Measurements from ENCODE around the gene NFIL3. TPM values are rescaled to one million over a fixed set of nuclear protein-coding genes. Genes with fewer than 3 reads are reported as not detected.

NFIL3 gene
- polyA plus RNA-seq, 1 of the 3 experiments (the other 2 are of a cell fraction): 9.3 TPM

DNA sequence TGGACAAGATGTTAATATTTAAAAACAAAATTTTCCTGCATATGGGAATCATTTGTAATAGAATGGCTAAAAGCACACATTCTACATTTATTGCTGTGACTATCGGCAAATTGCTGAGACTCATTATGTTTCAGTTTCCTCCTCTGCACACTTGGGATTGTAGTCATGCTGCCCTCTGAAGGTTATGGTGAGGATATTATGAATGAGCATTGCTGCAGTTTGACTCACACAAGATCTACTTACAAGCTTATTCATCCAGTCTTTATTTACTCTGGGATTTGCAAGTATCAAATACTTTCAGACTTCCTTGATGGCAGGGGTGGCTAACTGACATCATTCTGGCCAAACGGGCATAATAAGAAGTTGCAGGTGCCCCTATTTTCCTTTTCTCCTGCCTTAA is 9.5 kb upstream of the NFIL3 start:
- H2AFZ ChIP-seq (ENCODE audit: low read depth): no peak overlapping the region
- H3K4me2 ChIP-seq: no peak overlapping the region
- ChIA-PET POLR2A (no interaction called here), CTCF (interaction anchor here (0.7 to 5.2 kb wide), 8 partner anchors 8 to 522 kb away, joined by 3 to 26 read pairs (median 3); no protein-coding TSS in a partner anchor)
- no peaks in the 10 kb centered on the region for H3K9me2 ChIP-seq
- H3K27me3 ChIP-seq (ENCODE audit: insufficient read depth): no peaks in the 10 kb centered on the region
- H3K36me3 ChIP-seq (replicated peaks in 1 of 2; ENCODE audit: control insufficient read depth in 1 of 2, insufficient read depth in 2 of 2, low read length in 1 of 2): no peaks in the 10 kb centered on the region
- H3K9me3 ChIP-seq: no peaks in the 10 kb centered on the region
- 6% methylated on average over 2 of the region's 2 CpGs for WGBS (ENCODE audit: low lambda C conversion rate)
- peaks cover 3% of the 10 kb centered on the region for H3F3A ChIP-seq (replicated peaks; ENCODE audit: insufficient read depth)
- peak overlapping the region in 1 of 2 experiments; percentile 35; a peak in 1 of 4 replicates for H3K27ac ChIP-seq (ENCODE audit: low read depth in 2 of 2, low read length in 1 of 2)
- no peaks in the 10 kb centered on the region for H4K20me1 ChIP-seq (ENCODE audit: insufficient read depth)
- no peak overlapping the region for H3K9ac ChIP-seq
- H3K4me1 ChIP-seq (ENCODE audit: control insufficient read depth in 1 of 2, insufficient read depth in 2 of 2, low read depth in 1 of 2, low read length in 1 of 2): no peaks in the 10 kb centered on the region
- no peaks in the 10 kb centered on the region for H3K79me2 ChIP-seq (ENCODE audit: insufficient read depth)
- no peak overlapping the region for H3K4me3 ChIP-seq (ENCODE audit: low read depth in 2 of 2, low read length in 1 of 2)
- DNase-seq: peak; percentile 30
- TF ChIP-seq EZH2phosphoT487 (IDR thresholded peaks at IDR 0.05; ENCODE audit: borderline replicate concordance, low read depth): no peak
- TF ChIP-seq TAF1 (IDR thresholded peaks at IDR 0.05; ENCODE audit: borderline replicate concordance, low read depth, low read length): no peak
- TF ChIP-seq, protein P1, sequence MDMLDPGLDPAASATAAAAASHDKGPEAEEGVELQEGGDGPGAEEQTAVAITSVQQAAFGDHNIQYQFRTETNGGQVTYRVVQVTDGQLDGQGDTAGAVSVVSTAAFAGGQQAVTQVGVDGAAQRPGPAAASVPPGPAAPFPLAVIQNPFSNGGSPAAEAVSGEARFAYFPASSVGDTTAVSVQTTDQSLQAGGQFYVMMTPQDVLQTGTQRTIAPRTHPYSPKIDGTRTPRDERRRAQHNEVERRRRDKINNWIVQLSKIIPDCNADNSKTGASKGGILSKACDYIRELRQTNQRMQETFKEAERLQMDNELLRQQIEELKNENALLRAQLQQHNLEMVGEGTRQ (IDR thresholded peaks at IDR 0.05; ENCODE audit: borderline replicate concordance, low read depth, low read length): no peak
- TF ChIP-seq FOXJ3 (CRISPR knock-in tag; IDR thresholded peaks at IDR 0.05): no peak
- TF ChIP-seq MXI1 (IDR thresholded peaks at IDR 0.05; ENCODE audit: low read depth, low read length): no peak
- TF ChIP-seq, protein P2, sequence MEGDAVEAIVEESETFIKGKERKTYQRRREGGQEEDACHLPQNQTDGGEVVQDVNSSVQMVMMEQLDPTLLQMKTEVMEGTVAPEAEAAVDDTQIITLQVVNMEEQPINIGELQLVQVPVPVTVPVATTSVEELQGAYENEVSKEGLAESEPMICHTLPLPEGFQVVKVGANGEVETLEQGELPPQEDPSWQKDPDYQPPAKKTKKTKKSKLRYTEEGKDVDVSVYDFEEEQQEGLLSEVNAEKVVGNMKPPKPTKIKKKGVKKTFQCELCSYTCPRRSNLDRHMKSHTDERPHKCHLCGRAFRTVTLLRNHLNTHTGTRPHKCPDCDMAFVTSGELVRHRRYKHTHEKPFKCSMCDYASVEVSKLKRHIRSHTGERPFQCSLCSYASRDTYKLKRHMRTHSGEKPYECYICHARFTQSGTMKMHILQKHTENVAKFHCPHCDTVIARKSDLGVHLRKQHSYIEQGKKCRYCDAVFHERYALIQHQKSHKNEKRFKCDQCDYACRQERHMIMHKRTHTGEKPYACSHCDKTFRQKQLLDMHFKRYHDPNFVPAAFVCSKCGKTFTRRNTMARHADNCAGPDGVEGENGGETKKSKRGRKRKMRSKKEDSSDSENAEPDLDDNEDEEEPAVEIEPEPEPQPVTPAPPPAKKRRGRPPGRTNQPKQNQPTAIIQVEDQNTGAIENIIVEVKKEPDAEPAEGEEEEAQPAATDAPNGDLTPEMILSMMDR (IDR thresholded peaks at IDR 0.05): peak; percentile 63
- no peak for TF ChIP-seq RXRA (IDR thresholded peaks at IDR 0.05; ENCODE audit: borderline replicate concordance, low read depth)
- TF ChIP-seq USF1 (IDR thresholded peaks at IDR 0.05; ENCODE audit: borderline replicate concordance, low read depth): no peak
- no peak for TF ChIP-seq NRF1 (IDR thresholded peaks at IDR 0.05; ENCODE audit: low read depth, low read length)
- TF ChIP-seq EP300 (IDR thresholded peaks at IDR 0.05; ENCODE audit: borderline replicate concordance in 1 of 2, low read depth in 1 of 2, low read length in 1 of 2): no peak; a peak in 1 of 4 replicates
- peak; percentile 56 for TF ChIP-seq PBX3 (IDR thresholded peaks at IDR 0.05)
- TF ChIP-seq JUND (IDR thresholded peaks at IDR 0.05): peak; percentile 48
- TF ChIP-seq GABPA (IDR thresholded peaks at IDR 0.05; ENCODE audit: low read depth): no peak
- TF ChIP-seq MEF2A (IDR thresholded peaks at IDR 0.05; ENCODE audit: borderline replicate concordance, low read depth): no peak
- peak; percentile 66 for TF ChIP-seq SMC3 (IDR thresholded peaks at IDR 0.05; ENCODE audit: low read depth, low read length)
- TF ChIP-seq RFX5 (IDR thresholded peaks at IDR 0.05; ENCODE audit: low read length): no peak
- TF ChIP-seq YY1 (IDR thresholded peaks at IDR 0.05; ENCODE audit: low read depth): no peak
- TF ChIP-seq FOXM1 (IDR thresholded peaks at IDR 0.05; ENCODE audit: low read depth): no peak
- TF ChIP-seq RAD21 (IDR thresholded peaks at IDR 0.05; ENCODE audit: low read length): peak; percentile 67
- no peak for TF ChIP-seq ELF1 (IDR thresholded peaks at IDR 0.05)
- no peak for TF ChIP-seq CHD2 (IDR thresholded peaks at IDR 0.05; ENCODE audit: low read length, partially characterized antibody)
- no peak for TF ChIP-seq TEAD4 (IDR thresholded peaks at IDR 0.05; ENCODE audit: borderline replicate concordance, insufficient read depth)
- TF ChIP-seq SIN3A (IDR thresholded peaks at IDR 0.05; ENCODE audit: borderline replicate concordance, low read depth, low read length): no peak
- TF ChIP-seq, protein P3, sequence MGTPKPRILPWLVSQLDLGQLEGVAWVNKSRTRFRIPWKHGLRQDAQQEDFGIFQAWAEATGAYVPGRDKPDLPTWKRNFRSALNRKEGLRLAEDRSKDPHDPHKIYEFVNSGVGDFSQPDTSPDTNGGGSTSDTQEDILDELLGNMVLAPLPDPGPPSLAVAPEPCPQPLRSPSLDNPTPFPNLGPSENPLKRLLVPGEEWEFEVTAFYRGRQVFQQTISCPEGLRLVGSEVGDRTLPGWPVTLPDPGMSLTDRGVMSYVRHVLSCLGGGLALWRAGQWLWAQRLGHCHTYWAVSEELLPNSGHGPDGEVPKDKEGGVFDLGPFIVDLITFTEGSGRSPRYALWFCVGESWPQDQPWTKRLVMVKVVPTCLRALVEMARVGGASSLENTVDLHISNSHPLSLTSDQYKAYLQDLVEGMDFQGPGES (IDR thresholded peaks at IDR 0.05; ENCODE audit: low read depth, low read length): no peak
- no peak for TF ChIP-seq POLR2AphosphoS5 (IDR thresholded peaks at IDR 0.05; ENCODE audit: low read depth, low read length)
- TF ChIP-seq MAX (IDR thresholded peaks at IDR 0.05; ENCODE audit: low read depth): peak; percentile 48; the same call in 1 of the 2 replicates
- TF ChIP-seq ZBTB33 (IDR thresholded peaks at IDR 0.05; ENCODE audit: borderline replicate concordance, low read depth): no peak

All from SK-N-SH (cell line).